HG03457 (cell line): ENCODE measurements around the gene PRRT1B.

Source experiments
- ATAC-seq: cut with Tn5 transposase; IDR thresholded peaks from one replicate; pipeline ENCODE4 v1.9.1; 2021; ENCODE audit warnings: moderate number of reproducible peaks; ENCODE audit not compliant: unreplicated experiment

The PRRT1B gene

GRCh38 chr9:131578731-131579504, 33.6 kb downstream of the PRRT1B start:
- ATAC-seq = no peak

- no peak for ATAC-seq
Observed at GRCh38 chr9:131579789-131580211, 34.5 kb downstream of the PRRT1B start.

DNA sequence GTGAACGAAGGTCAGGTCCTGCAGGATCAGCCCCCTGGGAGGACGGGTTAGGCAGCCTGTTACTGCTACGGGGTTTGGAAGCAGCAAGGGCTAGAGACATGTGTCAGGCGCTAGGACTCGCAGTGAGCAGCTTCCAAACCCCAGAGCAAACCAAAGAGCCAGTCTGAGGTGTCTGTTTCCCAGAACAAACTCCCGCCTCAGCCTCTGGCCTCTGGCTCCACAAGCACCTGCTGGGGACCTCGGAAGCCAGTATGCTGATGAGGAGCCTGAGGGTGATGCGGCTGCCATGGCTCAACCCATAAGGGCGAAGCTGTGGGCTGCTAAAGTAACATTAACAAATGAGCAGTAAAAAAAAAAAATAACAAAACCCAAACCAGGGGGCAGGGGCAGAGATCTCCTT, 35.0 kb downstream of the PRRT1B start:
- no peak for ATAC-seq

- ATAC-seq = no peak
Observed at GRCh38 chr9:131582056-131582455, 36.7 kb downstream of the PRRT1B start.

GRCh38 chr9:131582466-131583336, 37.4 kb downstream of the PRRT1B start:
- no peak for ATAC-seq

- no peak for ATAC-seq
Observed at GRCh38 chr9:131583337-131583645, 38.0 kb downstream of the PRRT1B start.

- no peak for ATAC-seq
Observed at GRCh38 chr9:131583836-131584555, 38.7 kb downstream of the PRRT1B start.

GRCh38 chr9:131584858-131585257, 39.5 kb downstream of the PRRT1B start:
- no peak for ATAC-seq

DNA sequence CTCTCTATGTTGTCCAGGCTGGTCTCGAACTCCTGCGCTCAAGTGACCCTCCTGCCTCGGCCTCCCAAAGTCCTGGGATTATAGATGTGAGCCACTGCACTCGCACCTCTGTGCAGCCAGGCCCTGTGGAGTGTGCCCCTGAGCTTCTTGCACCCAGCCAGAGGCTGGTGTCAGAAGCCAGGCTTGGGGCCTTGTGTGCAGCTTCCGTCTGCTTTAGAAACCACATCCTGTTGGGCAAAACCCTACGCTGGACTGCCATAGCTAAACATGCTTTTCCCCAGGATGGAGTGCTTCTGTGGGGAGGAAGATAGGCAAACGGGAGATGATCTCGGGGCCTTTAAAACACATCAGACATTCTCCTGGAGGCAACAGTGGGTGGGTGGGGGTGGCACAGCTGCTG, 40.1 kb downstream of the PRRT1B start:
- ATAC-seq = no peak

GRCh38 chr9:131587331-131587730, 42.0 kb downstream of the PRRT1B start:
- ATAC-seq = no peak

GRCh38 chr9:131587906-131588305, 42.6 kb downstream of the PRRT1B start:
- no peak for ATAC-seq

GRCh38 chr9:131588396-131588795, 43.1 kb downstream of the PRRT1B start:
- ATAC-seq = no peak

GRCh38 chr9:131589124-131589711, 43.9 kb downstream of the PRRT1B start:
- ATAC-seq = no peak

GRCh38 chr9:131589993-131590392, 44.7 kb downstream of the PRRT1B start:
- no peak for ATAC-seq

DNA sequence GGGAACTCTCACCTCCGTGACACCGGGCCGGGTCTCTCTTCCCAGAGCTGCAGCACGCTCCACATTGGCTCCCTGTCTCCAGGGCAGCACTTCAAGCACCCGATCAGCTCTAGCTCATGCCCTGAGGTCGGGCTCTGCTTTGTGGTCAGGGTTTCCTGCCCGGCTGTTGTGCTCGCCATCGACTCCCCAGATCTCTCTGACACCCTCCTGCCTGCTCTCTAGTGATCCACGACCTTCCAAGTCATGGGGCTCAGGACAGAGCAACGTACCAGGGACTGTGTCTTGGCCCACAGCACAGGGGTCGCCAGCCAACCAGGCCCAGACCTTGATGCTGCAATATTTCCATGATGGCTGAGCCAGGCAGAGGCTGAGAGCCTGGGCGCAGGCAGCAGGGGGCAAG, 45.1 kb downstream of the PRRT1B start:
- no peak for ATAC-seq

DNA sequence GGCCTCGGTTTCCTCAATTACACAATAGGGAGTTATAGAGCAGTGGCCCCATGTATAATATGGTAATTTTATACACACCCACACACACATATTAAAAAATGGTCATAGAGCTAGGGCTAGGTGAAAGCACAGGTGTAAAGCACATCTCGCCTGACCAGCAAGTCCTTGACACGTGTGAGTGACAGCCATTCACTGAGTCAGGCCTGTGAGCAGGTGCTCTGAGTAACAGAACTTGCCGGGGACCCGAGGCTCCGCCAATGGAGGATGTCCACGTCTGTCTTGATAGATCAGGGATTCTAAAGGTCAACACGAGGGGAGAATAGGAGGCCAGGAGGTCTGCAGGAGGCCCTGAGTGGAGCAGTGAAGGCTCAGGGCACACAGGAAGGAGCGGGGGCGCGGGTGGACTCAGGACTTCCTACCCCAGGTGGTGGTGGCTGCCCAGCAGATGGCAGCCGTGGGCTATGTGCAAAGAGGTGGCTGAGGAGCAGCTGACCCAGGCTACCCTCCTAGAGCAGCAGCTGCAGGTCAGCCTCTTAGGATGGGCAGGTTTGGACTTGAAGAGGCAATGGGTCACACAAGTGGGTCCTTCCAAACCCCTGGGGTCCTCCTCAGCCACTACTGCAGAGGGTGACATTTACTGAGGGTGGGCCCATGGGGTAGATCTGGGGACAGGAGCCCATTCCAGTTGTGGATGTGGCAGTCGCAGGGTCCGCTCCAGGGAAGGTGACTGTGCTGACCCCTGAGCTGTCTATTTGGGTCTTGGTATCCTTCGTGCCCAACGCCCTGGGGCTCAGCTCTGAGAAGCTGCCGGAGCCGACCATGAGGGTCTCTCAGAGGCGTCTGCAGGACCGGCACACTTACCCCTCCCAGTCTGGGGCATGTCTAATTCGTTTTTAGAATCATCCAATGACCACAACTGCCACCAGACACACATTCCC, 45.9 kb downstream of the PRRT1B start:
- no peak for ATAC-seq

GRCh38 chr9:131591845-131592208, 46.5 kb downstream of the PRRT1B start:
- no peak for ATAC-seq

DNA sequence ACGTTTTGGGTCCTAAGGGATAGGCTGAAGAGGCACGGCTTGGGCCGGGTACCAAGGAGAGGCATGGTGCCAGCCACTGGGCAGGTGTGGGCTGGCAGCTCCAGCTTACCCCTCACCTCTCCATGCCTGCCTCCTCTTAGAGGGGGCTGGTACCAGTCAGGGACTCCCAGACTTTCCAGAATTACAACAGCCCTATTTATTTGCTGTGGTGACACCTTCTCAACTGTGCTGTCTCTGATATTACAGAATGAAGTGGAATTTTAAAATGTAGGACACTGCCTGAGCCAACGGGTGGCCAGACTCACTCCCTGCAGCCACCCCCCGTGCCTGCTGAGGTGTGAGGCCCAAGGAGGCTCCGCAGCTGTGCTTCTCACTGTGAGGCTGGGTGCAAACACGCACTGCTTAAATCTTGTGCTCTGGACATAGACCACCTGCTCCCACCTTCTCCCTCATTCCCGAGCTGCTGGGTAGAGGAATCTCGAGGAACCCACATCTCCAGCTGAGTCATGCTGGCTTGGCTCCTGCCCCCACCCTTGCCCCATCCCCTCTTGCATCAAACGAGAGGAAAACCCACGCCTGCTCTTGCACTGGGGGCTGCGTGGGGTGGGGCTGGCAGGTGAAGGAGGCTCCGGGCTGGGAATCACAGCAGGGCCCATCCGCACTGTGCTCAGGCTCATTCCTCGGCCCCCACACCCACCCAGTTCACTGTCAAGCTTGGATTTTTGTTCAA, 47.9 kb downstream of the PRRT1B start:
- ATAC-seq = no peak

GRCh38 chr9:131593936-131594665, 48.8 kb downstream of the PRRT1B start:
- ATAC-seq = no peak
